K562 (cell line): ENCODE results near the gene ALOXE3. TPM values are rescaled to one million over a fixed set of nuclear protein-coding genes. Genes with fewer than 3 reads are reported as not detected.

Experiments
- ARID2 ChIP-seq: fragments of 450-650 bp; IDR thresholded peaks from 2 replicates; pipeline ENCODE4 v1.6.1; 2017; ENCODE audit warnings: antibody characterized with exemption, mild to moderate bottlenecking
- ARNT ChIP-seq, 2 experiments: fragments of 450-650 bp; IDR thresholded peaks; 2 replicates each; pipeline ENCODE4 v1.6.1; 2016; ENCODE audit warnings: mild to moderate bottlenecking in 1 of 2
- CBX3 ChIP-seq, 2 experiments: IDR thresholded peaks; 1 replicate in 1 of 2; 2 replicates in 1 of 2; pipeline ENCODE4 v1.6.1; 2012; ENCODE audit warnings: inconsistent platforms in 2 of 2, low read length in 2 of 2, borderline replicate concordance in 1 of 2, control low read depth in 1 of 2
- CLOCK ChIP-seq: fragments of 250-450 bp; sonication (Bioruptor Pico); IDR thresholded peaks from 2 replicates; pipeline ENCODE4 v1.4.0; 2020; ENCODE audit warnings: mild to moderate bottlenecking, moderate library complexity, borderline replicate concordance
- E4F1 ChIP-seq: fragments of 250-450 bp; sonication (Bioruptor Pico); IDR thresholded peaks from 2 replicates; pipeline ENCODE4 v1.5.0; 2021; ENCODE audit warnings: mild to moderate bottlenecking, borderline replicate concordance
- ERF ChIP-seq: fragments of 450-650 bp; formaldehyde crosslinking; IDR thresholded peaks from 2 replicates; pipeline ENCODE4 v1.4.0; 2020; ENCODE audit warnings: mild to moderate bottlenecking, mixed read lengths
- GTF2A2 ChIP-seq: IDR thresholded peaks from 2 replicates; pipeline ENCODE4 v1.6.1; 2016; ENCODE audit warnings: mild to moderate bottlenecking, missing genetic modification characterization, missing compliant biosample characterization
- LEF1 ChIP-seq: fragments of 450-650 bp; IDR thresholded peaks from 2 replicates; pipeline ENCODE4 v1.6.1; 2016; ENCODE audit warnings: mild to moderate bottlenecking
- RBM25 ChIP-seq: fragments of 200-400 bp; formaldehyde crosslinking; IDR thresholded peaks from 2 replicates; pipeline ENCODE4 v1.6.1; 2018; ENCODE audit warnings: low read length, low read depth, moderate library complexity; ENCODE audit not compliant: severe bottlenecking
- RHOXF2B ChIP-seq: fragments of 250-450 bp; sonication (Bioruptor Pico); conservative IDR thresholded peaks from 2 replicates; pipeline ENCODE4 v1.5.1; 2021
- TBP ChIP-seq: optimal IDR thresholded peaks from 2 replicates; pipeline ENCODE3; 2011; ENCODE audit warnings: low read depth, low read length, improper control_type of control experiment
- THRA ChIP-seq: fragments of 450-650 bp; IDR thresholded peaks from 2 replicates; pipeline ENCODE4 v1.6.1; 2017; ENCODE audit warnings: mild to moderate bottlenecking, moderate library complexity
- ZNF12 ChIP-seq: sonication (generic); formaldehyde crosslinking; IDR thresholded peaks from 2 replicates; pipeline ENCODE4 v1.4.0; 2020; ENCODE audit warnings: mild to moderate bottlenecking, missing genetic modification reagents
- ZNF766 ChIP-seq: fragments of 200-800 bp; sonication (Bioruptor generic); conservative IDR thresholded peaks from 2 replicates; pipeline ENCODE4 v1.6.1; 2016; ENCODE audit warnings: missing genetic modification characterization, missing compliant biosample characterization
- ZSCAN29 ChIP-seq: fragments of 450-650 bp; IDR thresholded peaks from 2 replicates; pipeline ENCODE4 v1.6.1; 2017
- ZZZ3 ChIP-seq: fragments of 450-650 bp; IDR thresholded peaks from 2 replicates; pipeline ENCODE4 v1.6.1; 2016; ENCODE audit warnings: antibody characterized with exemption, mild to moderate bottlenecking, moderate library complexity
- polyA plus RNA-seq, 8 experiments: library from polyadenylated mRNA; depleted of rRNA in 4 of 8; stranded (reverse) in 5 of 8; unstranded in 3 of 8; fragments of >200 nt; fragmentation: Nextera tagmentation in 2 of 8; fragmentation: Illumina TruSeq in 1 of 8; extraction: Ambion mirVana in 2 of 8; extraction: Trizol in 1 of 8; gene quantifications; 2 replicates each; pipeline versions ENCODE4 v1.2.1 to v1.2.3, GENCODE V29; 2011 to 2014; ENCODE audit warnings: inconsistent platforms in 1 of 8, missing spikeins in 1 of 8
- total RNA-seq, 7 experiments: library from RNA; depleted of rRNA in 6 of 7; stranded (reverse); fragments of >200 nt in 6 of 7; fragmentation: Illumina TruSeq in 2 of 7; extraction: Trizol in 2 of 7; gene quantifications; 2 replicates each; pipeline versions ENCODE4 v1.2.1 to v1.2.3, GENCODE V29; 2011 to 2021; ENCODE audit warnings: low replicate concordance in 1 of 7
- TF ChIP-seq, protein P1 (sequence below): sonication (generic); formaldehyde crosslinking; IDR thresholded peaks from 2 replicates; pipeline ENCODE4 v1.8.1; 2023; ENCODE audit warnings: mild to moderate bottlenecking, missing genetic modification reagents
- TF ChIP-seq, protein P2 (sequence below): sonication (generic); formaldehyde crosslinking; IDR thresholded peaks from 2 replicates; pipeline ENCODE4 v1.8.1; 2022; ENCODE audit warnings: missing genetic modification reagents

ALOXE3 gene
- total and polyA plus RNA-seq, 9 of the 15 experiments (the other 6 are each of a cell fraction or from before 2014, with no cell fraction given) = 0.04 TPM; not detected in 8

DNA sequence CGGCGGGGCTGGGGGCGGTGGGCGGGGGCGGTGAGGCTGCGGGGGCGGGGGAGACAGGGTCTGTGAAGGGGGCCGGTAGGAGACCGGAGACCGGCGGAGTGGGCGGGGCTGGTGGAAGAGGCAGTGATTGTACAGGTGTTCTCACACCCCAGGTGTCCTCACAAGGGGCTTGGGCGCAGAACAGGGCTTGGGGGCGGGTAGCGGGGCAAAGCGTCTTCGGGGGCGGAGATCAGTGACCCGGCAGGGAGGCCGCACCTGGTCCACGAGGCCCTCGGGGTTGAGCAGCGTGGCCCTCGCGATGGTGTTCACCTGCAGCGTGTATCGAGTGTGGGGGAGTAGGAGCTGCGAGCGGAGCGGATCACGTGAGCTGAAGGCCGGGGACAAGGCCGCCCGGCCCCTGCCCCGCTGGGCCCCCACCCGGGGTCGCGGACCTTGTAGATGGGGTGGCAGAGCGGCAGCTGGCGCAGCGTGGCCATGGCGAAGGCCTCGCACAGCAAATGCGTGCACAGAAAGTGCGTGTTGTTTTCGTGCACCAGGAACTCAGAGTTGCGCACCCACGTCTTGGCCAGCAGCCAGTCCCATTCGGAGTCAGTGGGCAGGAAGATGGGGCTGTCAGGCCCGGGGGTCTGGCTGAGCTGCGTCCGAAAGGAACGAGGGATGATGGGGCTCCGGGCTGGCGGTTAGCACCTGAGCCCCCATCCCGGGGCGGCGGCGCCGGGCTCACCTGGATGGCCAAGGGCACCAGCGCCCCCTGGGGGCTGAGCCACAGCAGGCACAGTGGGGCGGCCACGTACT lies 8.5 kb downstream of the ALOXE3 start (continued):
- no peak for TF ChIP-seq E4F1 (CRISPR knock-in tag)
- no peak for TF ChIP-seq THRA
- no peak for TF ChIP-seq ZNF766 (CRISPR knock-in tag)
- TF ChIP-seq ZNF12 (CRISPR knock-in tag) = no peak
- no peak for TF ChIP-seq RBM25
- TF ChIP-seq ERF (CRISPR knock-in tag) = no peak
- no peak for TF ChIP-seq RHOXF2B
- TF ChIP-seq CLOCK = no peak
- TF ChIP-seq LEF1 = no peak
- TF ChIP-seq ZSCAN29 = no peak
- no peak for TF ChIP-seq GTF2A2 (tag)
- TF ChIP-seq ARNT (IDR thresholded peaks at IDR 0.05) = no peak
- TF ChIP-seq ARID2 = 0 out of 2 replicates have a peak, but pooled peaks have one; percentile 33
- no peak for TF ChIP-seq ZZZ3
- no peak for TF ChIP-seq CBX3 (IDR thresholded peaks at IDR 0.05; ENCODE audit: borderline replicate concordance in 1 of 2, low read length in 2 of 2)
- TF ChIP-seq, protein P1, sequence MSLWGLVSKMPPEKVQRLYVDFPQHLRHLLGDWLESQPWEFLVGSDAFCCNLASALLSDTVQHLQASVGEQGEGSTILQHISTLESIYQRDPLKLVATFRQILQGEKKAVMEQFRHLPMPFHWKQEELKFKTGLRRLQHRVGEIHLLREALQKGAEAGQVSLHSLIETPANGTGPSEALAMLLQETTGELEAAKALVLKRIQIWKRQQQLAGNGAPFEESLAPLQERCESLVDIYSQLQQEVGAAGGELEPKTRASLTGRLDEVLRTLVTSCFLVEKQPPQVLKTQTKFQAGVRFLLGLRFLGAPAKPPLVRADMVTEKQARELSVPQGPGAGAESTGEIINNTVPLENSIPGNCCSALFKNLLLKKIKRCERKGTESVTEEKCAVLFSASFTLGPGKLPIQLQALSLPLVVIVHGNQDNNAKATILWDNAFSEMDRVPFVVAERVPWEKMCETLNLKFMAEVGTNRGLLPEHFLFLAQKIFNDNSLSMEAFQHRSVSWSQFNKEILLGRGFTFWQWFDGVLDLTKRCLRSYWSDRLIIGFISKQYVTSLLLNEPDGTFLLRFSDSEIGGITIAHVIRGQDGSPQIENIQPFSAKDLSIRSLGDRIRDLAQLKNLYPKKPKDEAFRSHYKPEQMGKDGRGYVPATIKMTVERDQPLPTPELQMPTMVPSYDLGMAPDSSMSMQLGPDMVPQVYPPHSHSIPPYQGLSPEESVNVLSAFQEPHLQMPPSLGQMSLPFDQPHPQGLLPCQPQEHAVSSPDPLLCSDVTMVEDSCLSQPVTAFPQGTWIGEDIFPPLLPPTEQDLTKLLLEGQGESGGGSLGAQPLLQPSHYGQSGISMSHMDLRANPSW = no peak
- TF ChIP-seq TBP = no peak
- TF ChIP-seq, protein P2, sequence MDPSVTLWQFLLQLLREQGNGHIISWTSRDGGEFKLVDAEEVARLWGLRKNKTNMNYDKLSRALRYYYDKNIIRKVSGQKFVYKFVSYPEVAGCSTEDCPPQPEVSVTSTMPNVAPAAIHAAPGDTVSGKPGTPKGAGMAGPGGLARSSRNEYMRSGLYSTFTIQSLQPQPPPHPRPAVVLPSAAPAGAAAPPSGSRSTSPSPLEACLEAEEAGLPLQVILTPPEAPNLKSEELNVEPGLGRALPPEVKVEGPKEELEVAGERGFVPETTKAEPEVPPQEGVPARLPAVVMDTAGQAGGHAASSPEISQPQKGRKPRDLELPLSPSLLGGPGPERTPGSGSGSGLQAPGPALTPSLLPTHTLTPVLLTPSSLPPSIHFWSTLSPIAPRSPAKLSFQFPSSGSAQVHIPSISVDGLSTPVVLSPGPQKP = no peak
